ENCODE measurements around the gene ANTKMT.
A peak's percentile ranks its signal among the peaks of the same experiment; 100 is the strongest.

The ANTKMT gene

DNA sequence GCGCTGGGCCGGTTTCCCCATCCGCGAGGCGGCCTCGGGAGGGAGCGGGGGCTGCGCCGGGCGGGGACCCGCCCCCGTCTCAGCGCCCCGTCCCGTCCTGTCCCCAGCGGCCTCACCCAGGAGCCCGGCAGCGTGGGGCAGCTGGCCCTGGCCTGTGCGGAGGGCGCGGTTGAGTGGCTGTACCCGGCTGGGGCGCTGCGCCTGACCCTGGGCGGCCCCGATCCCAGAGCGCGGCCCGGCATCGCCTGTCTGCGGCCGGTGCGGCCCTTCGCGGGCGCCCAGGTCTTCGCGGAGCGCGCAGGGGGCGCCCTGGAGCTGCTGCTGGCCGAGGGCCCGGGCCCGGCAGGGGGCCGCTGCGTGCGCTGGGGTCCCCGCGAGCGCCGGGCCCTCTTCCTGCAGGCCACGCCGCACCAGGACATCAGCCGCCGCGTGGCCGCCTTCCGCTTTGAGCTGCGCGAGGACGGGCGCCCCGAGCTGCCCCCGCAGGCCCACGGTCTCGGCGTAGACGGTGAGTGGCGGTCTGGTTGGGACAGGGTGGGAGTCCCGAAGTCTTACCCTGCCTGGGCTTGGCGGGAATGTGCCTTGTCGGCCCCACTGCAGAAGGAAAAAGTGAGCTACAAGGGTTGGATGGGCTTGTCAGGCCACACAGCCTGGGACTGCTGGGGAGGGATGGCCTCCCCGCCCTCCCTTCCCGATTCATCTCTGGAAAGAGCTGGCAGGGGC, 5.3 kb upstream of the ANTKMT start:
- DNase-seq, result no peak

GRCh38 chr16:716200-716568, 4.8 kb upstream of the ANTKMT start:
- DNase-seq, result no peak

- no peak for DNase-seq
Observed at GRCh38 chr16:716768-717325, 4.1 kb upstream of the ANTKMT start.

DNA sequence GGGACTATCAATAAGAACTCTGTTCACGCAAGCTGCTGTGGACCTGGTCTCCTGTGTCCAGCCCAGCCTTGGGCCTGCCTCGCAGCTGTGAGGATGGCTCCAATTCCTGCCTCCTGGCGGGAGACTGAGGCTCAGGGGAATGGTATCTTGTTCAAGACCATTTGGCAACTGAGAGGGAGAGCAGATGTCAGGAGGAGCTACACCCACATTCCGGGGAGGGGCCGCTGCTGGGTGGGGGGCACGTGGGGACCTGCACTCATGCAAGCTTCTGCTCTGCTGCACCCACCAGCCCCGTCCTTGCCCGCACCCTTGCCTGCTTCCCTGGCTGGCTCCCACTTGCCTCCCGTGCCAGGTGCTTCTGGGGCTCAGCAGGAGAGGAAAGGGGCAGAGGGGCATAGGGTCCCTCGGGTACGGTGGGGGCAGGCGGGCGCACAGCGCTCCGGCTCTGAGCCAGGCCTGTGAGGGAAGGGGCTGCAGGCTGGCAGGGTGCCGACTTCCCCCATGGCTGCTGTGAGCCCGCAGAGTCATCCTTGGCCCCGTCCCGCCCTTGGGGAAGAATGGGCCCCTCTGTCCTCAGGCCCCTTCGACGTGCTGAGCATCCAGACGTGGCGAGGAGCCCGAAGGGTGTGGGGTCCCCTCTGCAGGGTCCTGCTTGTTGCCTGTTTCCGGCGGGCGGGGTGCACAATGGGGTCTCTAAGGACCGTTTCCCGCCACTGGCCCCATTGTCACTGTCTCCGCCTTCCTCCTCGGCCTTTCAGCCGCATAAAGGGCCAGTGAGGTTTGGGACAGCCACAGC, 3.3 kb upstream of the ANTKMT start:
- no peak for DNase-seq

- DNase-seq, result no peak
Observed at GRCh38 chr16:718389-718788, 2.6 kb upstream of the ANTKMT start.

- no peak for DNase-seq
Observed at GRCh38 chr16:718922-719321, 2.0 kb upstream of the ANTKMT start.

DNA sequence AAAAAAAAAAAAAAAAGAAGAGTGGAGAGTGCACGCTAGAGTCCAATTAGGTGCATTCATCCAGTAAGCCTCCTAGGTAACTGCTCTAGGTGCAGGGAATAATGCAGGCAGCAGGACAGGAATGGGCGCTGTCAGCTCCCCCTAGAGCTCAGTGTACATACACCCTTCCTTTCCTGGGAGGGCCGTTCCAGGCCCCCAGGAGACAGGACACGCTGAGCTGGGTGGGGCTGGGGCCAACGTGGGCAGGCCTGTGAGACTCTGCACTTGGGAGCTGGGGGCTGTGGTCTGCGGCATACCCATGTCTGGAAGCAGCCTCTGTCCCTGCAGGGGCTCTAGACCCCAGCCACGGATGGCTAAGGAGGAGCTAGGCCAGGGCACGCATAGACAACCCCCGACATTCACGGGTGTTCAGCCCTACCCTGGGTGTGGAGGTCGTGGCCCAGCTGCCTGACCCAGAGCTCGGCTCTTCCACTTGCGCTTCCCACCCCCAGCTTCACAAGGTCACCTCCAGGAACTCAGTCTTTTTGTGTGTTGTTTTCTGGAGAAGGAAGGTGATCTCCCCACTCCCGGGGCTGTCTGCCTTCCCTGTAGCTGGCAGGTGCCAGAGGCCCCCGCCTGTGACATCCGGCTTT, 1.0 kb upstream of the ANTKMT start:
- DNase-seq, result no peak

- no peak for DNase-seq
Observed at GRCh38 chr16:720447-720989, 428 bp upstream of the ANTKMT start.

DNA sequence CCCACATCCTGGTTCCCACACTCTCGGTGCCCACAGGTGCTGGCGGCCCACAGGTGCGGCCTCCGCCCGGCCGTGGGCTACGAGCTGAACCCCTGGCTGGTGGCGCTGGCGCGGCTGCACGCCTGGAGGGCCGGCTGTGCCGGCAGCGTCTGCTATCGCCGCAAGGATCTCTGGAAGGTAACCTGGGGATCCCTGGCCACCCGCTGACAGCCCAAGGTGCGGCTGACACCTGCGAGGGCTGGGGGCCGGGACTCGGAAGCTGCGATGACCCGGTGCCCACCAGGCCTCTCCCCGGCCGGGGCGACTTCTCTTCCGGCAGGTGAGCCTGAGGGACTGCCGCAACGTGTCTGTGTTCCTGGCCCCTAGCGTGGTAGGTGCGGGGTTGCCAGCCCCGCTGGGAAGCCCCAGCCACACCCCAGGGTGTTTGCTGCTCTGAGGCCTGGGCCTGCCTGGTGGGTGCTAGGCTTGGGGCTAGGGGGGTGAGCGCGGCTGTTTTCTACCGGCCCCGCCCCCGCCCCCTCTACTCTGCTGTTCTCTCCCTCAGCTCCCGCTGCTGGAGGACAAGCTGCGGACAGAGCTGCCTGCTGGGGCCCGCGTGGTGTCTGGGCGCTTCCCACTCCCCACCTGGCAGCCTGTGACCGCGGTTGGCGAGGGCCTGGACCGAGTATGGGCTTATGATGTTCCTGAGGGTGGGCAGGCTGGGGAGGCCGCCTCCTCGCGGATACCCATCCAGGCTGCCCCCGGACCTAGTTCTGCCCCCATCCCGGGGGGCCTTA, 1.0 kb downstream of the ANTKMT start:
- DNase-seq, result no peak

GRCh38 chr16:722835-723633, 2.1 kb downstream of the ANTKMT start:
- DNase-seq, result no peak

DNA sequence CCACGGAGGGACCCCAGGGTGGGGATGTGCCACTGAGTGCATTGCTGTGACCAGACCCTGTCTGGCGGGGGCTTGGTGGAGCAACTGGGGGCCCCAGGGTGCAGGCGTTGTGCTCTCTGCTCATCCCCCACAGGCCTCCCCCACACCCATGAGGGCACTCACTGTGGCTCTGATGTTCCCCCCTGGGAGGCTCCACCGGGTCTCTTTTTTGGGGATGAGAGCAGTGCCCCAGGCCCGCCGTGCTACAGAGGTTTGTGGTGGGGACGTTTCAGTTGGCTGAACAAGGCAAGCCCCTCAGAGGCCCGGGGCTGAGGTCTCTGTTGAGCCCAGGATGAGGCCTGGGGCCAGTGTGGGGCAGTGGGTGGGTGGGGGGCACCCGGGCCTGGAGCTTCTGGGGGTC, 2.7 kb downstream of the ANTKMT start:
- no peak for DNase-seq

- DNase-seq, result no peak
Observed at GRCh38 chr16:724188-725040, 3.5 kb downstream of the ANTKMT start.

DNA sequence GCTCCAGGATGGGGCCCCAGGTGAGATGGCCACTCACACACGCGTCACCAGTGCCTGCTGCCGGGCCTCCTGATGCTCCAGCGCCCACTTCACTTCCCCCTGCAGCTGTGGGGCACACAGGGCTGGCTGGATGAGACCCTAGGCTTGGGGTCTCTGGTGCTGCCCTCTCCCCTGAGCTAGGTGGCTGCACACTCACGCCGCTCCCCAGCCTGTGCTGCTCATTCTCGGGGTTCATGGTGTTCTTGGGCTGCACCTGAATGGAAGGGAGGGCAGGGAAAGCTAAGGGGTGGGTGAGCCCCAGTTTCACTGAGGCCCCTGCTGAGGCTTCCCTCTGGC, 4.1 kb downstream of the ANTKMT start:
- DNase-seq, result no peak

GRCh38 chr16:725463-726187, 4.7 kb downstream of the ANTKMT start:
- no peak for DNase-seq

- no peak for DNase-seq
Observed at GRCh38 chr16:726188-726437, 5.2 kb downstream of the ANTKMT start.

- DNase-seq, result no peak
Observed at GRCh38 chr16:726438-727290, 5.7 kb downstream of the ANTKMT start, which contains the start of the genes CCDC78 and HAGHL. CCDC78 (minus strand) TSS chr16:726443; CDS start chr16:726367, 76 bp downstream. HAGHL (plus strand) TSS chr16:727106; CDS start chr16:727510, 404 bp downstream.

- no peak for DNase-seq
Observed at GRCh38 chr16:727291-727977, 6.5 kb downstream of the ANTKMT start.

- DNase-seq, result peak; percentile 41
Observed at GRCh38 chr16:728131-728889, 7.4 kb downstream of the ANTKMT start.
